ENCODE measurements around the gene GRM3. TPM values are rescaled to one million over a fixed set of nuclear protein-coding genes. Genes with fewer than 3 reads are reported as not detected.

GRM3 gene
- total RNA-seq, 3 donors from 2014 or later (not counting 1 experiment from before 2014, with no cell fraction given) = not detected

DNA sequence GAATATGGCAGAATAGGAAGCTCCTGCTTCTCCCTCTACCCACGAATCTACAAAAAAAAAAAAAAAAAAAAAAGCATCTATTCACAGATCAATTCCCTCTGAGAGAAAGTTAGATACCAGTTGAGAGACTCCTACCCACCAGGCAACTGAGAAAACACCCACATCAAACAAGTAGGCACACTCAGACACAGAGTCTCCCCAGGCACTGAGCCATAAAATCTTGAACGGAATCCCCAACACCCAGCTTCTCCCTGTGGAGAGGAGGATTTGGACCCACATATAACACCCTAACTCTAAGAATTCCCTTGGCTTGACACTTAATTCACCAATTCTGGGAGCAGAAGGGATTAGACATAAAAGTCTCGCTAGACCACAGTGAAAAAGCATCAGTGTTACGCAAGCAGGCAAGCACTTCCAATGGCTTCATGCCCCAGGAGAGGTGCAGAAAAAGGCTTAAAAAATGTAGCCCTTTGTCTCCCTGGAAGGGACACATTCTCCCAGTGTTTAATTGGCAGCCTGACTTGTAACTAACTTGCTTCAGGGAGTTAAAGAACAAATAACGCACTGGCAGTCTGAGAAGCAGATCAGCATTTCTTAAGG is 223.6 kb downstream of the GRM3 start:
- TF ChIP-seq, protein P1, sequence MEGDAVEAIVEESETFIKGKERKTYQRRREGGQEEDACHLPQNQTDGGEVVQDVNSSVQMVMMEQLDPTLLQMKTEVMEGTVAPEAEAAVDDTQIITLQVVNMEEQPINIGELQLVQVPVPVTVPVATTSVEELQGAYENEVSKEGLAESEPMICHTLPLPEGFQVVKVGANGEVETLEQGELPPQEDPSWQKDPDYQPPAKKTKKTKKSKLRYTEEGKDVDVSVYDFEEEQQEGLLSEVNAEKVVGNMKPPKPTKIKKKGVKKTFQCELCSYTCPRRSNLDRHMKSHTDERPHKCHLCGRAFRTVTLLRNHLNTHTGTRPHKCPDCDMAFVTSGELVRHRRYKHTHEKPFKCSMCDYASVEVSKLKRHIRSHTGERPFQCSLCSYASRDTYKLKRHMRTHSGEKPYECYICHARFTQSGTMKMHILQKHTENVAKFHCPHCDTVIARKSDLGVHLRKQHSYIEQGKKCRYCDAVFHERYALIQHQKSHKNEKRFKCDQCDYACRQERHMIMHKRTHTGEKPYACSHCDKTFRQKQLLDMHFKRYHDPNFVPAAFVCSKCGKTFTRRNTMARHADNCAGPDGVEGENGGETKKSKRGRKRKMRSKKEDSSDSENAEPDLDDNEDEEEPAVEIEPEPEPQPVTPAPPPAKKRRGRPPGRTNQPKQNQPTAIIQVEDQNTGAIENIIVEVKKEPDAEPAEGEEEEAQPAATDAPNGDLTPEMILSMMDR (IDR thresholded peaks at IDR 0.05) = no peak
- peaks cover 6% of the 10 kb centered on the region for H3K36me3 Mint-ChIP-seq
- Histone ChIP-seq H3K4me3 (ENCODE audit: low read length) (no peak overlapping the region), H3K9me3 (ENCODE audit: control insufficient read depth, insufficient read depth, low read length) (no peaks in the 10 kb centered on the region), H3K36me3 (ENCODE audit: control insufficient read depth, insufficient read depth, low read length) (no peaks in the 10 kb centered on the region), H3K4me1 (ENCODE audit: control insufficient read depth, insufficient read depth, low read length) (no peaks in the 10 kb centered on the region), H3K27me3 (ENCODE audit: control insufficient read depth, insufficient read depth, low read length) (no peaks in the 10 kb centered on the region), H3K27ac (ENCODE audit: low read length) (no peak overlapping the region)
- WGBS (ENCODE audit: insufficient coverage) = 84% methylated on average over 5 of the region's 5 CpGs
- H3K27me3 Mint-ChIP-seq (ENCODE audit: low read depth in 2 of 2) = no peaks in the 10 kb centered on the region
- H3K4me1 Mint-ChIP-seq = no peaks in the 10 kb centered on the region
- DNase-seq (no peak), ATAC-seq (no peak)
- H3K27ac Mint-ChIP-seq = no peak overlapping the region
- peaks cover 6 to 11% of the 10 kb centered on the region in 2 donors for H3K9me3 Mint-ChIP-seq
- H3K4me3 Mint-ChIP-seq = no peak overlapping the region
- intact Hi-C loops (cut with micrococcal nuclease) = no loop called here

DNA sequence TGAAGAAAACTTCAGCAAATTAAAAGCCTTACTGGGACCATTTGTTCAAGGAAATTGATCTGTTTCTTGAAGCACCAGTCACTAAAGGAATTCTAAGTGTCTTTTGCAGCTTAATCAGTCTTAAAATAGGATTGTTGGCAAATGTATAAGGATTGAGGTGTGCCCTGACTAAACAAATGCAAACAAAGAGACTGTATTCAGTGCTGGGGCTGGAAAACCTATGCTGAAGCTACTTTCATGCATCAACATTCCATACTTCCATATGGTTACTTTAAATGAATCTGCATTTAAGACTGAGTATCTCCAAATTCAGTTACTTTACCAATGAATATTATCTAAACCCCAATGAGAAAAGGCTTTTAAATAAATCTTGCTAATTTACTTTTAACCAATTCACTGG is 232.4 kb downstream of the GRM3 start:
- no peak for ATAC-seq
- no peak overlapping the region for H3K4me3 ChIP-seq (ENCODE audit: low read length)
- no peak overlapping the region for H3K27ac ChIP-seq (ENCODE audit: low read length)
- H3K27me3 ChIP-seq (ENCODE audit: control insufficient read depth, insufficient read depth, low read length) = no peaks in the 10 kb centered on the region
- TF ChIP-seq, protein P1 (IDR thresholded peaks at IDR 0.05) = no peak
- intact Hi-C loops (cut with micrococcal nuclease) = no loop called here
- H3K4me3 Mint-ChIP-seq = no peak overlapping the region
- no peak for DNase-seq
- no peak overlapping the region for H3K27ac Mint-ChIP-seq
- no peaks in the 10 kb centered on the region for H3K36me3 Mint-ChIP-seq
- H3K27me3 Mint-ChIP-seq (ENCODE audit: low read depth in 2 of 2) = no peaks in the 10 kb centered on the region
- H3K9me3 Mint-ChIP-seq = peaks cover 0 to 3% of the 10 kb centered on the region in 2 donors
- no peaks in the 10 kb centered on the region for H3K9me3 ChIP-seq (ENCODE audit: control insufficient read depth, insufficient read depth, low read length)
- no peaks in the 10 kb centered on the region for H3K4me1 Mint-ChIP-seq
- H3K4me1 ChIP-seq (ENCODE audit: control insufficient read depth, insufficient read depth, low read length) = no peaks in the 10 kb centered on the region
- H3K36me3 ChIP-seq (ENCODE audit: control insufficient read depth, insufficient read depth, low read length) = no peaks in the 10 kb centered on the region

DNA sequence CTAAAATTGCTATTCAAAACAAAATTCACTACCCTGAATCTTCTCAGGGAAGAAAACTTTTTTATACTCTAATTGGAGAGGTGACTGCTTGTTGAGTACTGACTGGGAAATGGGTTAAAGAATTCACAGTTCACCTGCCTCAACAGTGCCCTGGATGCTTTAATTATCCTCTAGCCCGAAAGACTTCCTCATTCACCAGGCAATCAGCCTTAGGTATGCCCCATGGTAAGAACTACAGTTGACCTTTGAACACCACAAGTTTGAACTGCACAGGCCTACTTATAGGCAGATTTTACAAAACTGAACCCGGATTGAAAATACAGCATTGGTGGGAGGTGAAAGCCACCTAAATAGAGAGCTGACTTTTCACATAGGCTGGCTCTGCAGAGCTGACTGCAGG is 240.4 kb downstream of the GRM3 start:
- no peak overlapping the region for H3K4me3 ChIP-seq (ENCODE audit: low read length)
- ATAC-seq (no peak), DNase-seq (no peak)
- no peak overlapping the region for H3K27ac Mint-ChIP-seq
- no peaks in the 10 kb centered on the region for H3K9me3 ChIP-seq (ENCODE audit: control insufficient read depth, insufficient read depth, low read length)
- H3K9me3 Mint-ChIP-seq = peaks cover 0 to 2% of the 10 kb centered on the region in 2 donors
- 81% methylated on average over 2 of the region's 2 CpGs for WGBS (ENCODE audit: insufficient coverage)
- intact Hi-C loops (cut with micrococcal nuclease) = no loop called here
- H3K27me3 Mint-ChIP-seq (ENCODE audit: low read depth in 2 of 2) = no peaks in the 10 kb centered on the region
- no peaks in the 10 kb centered on the region for H3K36me3 ChIP-seq (ENCODE audit: control insufficient read depth, insufficient read depth, low read length)
- H3K27me3 ChIP-seq (ENCODE audit: control insufficient read depth, insufficient read depth, low read length) = no peaks in the 10 kb centered on the region
- no peak overlapping the region for H3K27ac ChIP-seq (ENCODE audit: low read length)
- TF ChIP-seq, protein P1 (IDR thresholded peaks at IDR 0.05) = no peak
- no peak overlapping the region for H3K4me3 Mint-ChIP-seq
- no peaks in the 10 kb centered on the region for H3K4me1 ChIP-seq (ENCODE audit: control insufficient read depth, insufficient read depth, low read length)
- H3K36me3 Mint-ChIP-seq = no peaks in the 10 kb centered on the region
- peaks cover 0 to under 1% of the 10 kb centered on the region in 2 donors for H3K4me1 Mint-ChIP-seq

DNA sequence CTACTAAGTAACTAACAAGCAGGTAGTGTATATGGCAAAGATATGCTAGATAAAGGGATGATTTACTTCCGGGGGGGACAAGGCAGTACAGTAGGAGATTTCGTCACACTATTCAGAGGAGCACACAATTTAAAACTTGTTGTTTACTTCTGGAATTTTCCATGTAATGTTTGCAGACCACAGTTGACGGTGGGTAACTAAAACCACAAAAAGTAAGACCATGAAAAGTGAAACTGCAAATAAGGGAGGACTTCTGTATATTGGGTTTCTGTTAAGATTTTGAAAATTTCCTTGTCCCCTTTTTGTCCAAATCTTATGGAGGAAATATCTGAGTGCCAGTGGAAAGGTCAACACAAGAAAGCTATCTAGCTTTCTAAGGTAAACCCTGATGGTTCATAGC is 245.8 kb downstream of the GRM3 start:
- no peaks in the 10 kb centered on the region for H3K27me3 ChIP-seq (ENCODE audit: control insufficient read depth, insufficient read depth, low read length)
- Mint-ChIP-seq H3K36me3 (no peaks in the 10 kb centered on the region), H3K27ac (no peak overlapping the region), H3K4me3 (no peak overlapping the region), H3K9me3 (peaks cover 0 to 2% of the 10 kb centered on the region in 2 donors), H3K4me1 (peaks cover 0 to 8% of the 10 kb centered on the region in 2 donors), H3K27me3 (ENCODE audit: low read depth in 2 of 2) (no peaks in the 10 kb centered on the region)
- TF ChIP-seq, protein P1 (IDR thresholded peaks at IDR 0.05) = no peak
- no peak overlapping the region for H3K4me3 ChIP-seq (ENCODE audit: low read length)
- H3K4me1 ChIP-seq (ENCODE audit: control insufficient read depth, insufficient read depth, low read length) = no peaks in the 10 kb centered on the region
- DNase-seq (no peak), ATAC-seq (no peak)
- WGBS (ENCODE audit: insufficient coverage) = 53% methylated on average over 3 of the region's 3 CpGs
- H3K27ac ChIP-seq (ENCODE audit: low read length) = no peak overlapping the region
- intact Hi-C loops (cut with micrococcal nuclease) = no loop called here
- H3K36me3 ChIP-seq (ENCODE audit: control insufficient read depth, insufficient read depth, low read length) = no peaks in the 10 kb centered on the region
- no peaks in the 10 kb centered on the region for H3K9me3 ChIP-seq (ENCODE audit: control insufficient read depth, insufficient read depth, low read length)
